Caco-2 (cell line): Measurements from ENCODE around the gene P2RX3. TPM values are rescaled to one million over a fixed set of nuclear protein-coding genes. Genes with fewer than 3 reads are reported as not detected.
A peak's percentile ranks its signal among the peaks of the same experiment; 100 is the strongest.

Source experiments
- BruUV-seq: library from RNA; stranded (reverse); fragments of 400-500 nt; replicated peaks from 2 replicates; lab custom pipeline; 2021; lab: Mats Ljungman, UMichigan
- CTCF ChIA-PET: fragments of 300-600 bp; sonication (Branson Sonifier 250); formaldehyde crosslinking; loops from one replicate; lab custom pipeline; 2022; ENCODE audit warnings: antibody characterized with exemption; lab: Charles Lee
- POLR2A ChIA-PET: fragments of 300-600 bp; sonication (Branson Sonifier 250); formaldehyde crosslinking; loops from one replicate; lab custom pipeline; 2022; ENCODE audit warnings: antibody characterized with exemption; lab: Charles Lee
- DNase-seq, 2 experiments: peaks; one replicate each; pipeline versions ENCODE4 v3.0.0 to v3.0.0-alpha.2; 2020 to 2022
- H3K27me3 ChIP-seq: replicated peaks from 2 replicates; pipeline ENCODE4 v1.6.0; 2011; ENCODE audit warnings: low read length; ENCODE audit not compliant: control insufficient read depth, insufficient read depth
- H3K36me3 ChIP-seq: 2 replicates; pipeline ENCODE4 v1.5.1; 2011; ENCODE audit warnings: low read length; ENCODE audit not compliant: control insufficient read depth, insufficient read depth
- H3K4me1 ChIP-seq: fragments of 250-450 bp; sonication (Bioruptor Pico); 2 replicates; pipeline ENCODE4 v1.5.1; 2020; ENCODE audit warnings: mild to moderate bottlenecking
- H3K4me3 ChIP-seq: 2 replicates; pipeline ENCODE4 v1.5.1; 2011; ENCODE audit warnings: low read depth, mild to moderate bottlenecking, control low read depth, low read length
- H3K9me3 ChIP-seq: fragments of 250-450 bp; sonication (Bioruptor Pico); 2 replicates; pipeline ENCODE4 v1.5.1; 2020; ENCODE audit warnings: mild to moderate bottlenecking, moderate library complexity
- H3K27ac Mint-ChIP-seq: one replicate; pipeline ENCODE4 v1.8.0; 2022; ENCODE audit warnings: mixed read lengths; ENCODE audit not compliant: unreplicated experiment
- H3K27me3 Mint-ChIP-seq: one replicate; pipeline ENCODE4 v1.8.0; 2022; ENCODE audit warnings: mixed read lengths; ENCODE audit not compliant: insufficient read depth, unreplicated experiment
- H3K36me3 Mint-ChIP-seq: one replicate; pipeline ENCODE4 v1.8.0; 2022; ENCODE audit warnings: mild to moderate bottlenecking, mixed read lengths; ENCODE audit not compliant: insufficient read depth, unreplicated experiment
- H3K4me1 Mint-ChIP-seq: one replicate; pipeline ENCODE4 v1.8.0; 2022; ENCODE audit warnings: low read depth, mixed read lengths; ENCODE audit not compliant: unreplicated experiment
- H3K4me3 Mint-ChIP-seq: one replicate; pipeline ENCODE4 v1.8.0; 2022; ENCODE audit warnings: mild to moderate bottlenecking, moderate library complexity, mixed read lengths; ENCODE audit not compliant: unreplicated experiment
- H3K9me3 Mint-ChIP-seq: one replicate; pipeline ENCODE4 v1.8.0; 2022; ENCODE audit warnings: mixed read lengths; ENCODE audit not compliant: unreplicated experiment
- CTCF ChIP-seq, 2 experiments: fragments of 200-600 bp in 1 of 2; IDR thresholded peaks; 1 replicate in 1 of 2; 2 replicates in 1 of 2; pipeline versions ENCODE4 v1.5.1 to v1.8.0; 2011 to 2022; ENCODE audit warnings: antibody characterized with exemption in 1 of 2, control low read depth in 1 of 2, inconsistent platforms in 1 of 2, low read depth in 1 of 2, low read length in 1 of 2, mild to moderate bottlenecking in 1 of 2, moderate library complexity in 1 of 2; ENCODE audit not compliant: insufficient read depth in 1 of 2, severe bottlenecking in 1 of 2, unreplicated experiment in 1 of 2
- intact Hi-C: fragments of 100-400 bp; cut with micrococcal nuclease; formaldehyde crosslinking; loops from one replicate; pipeline ENCODE4 v1.10.0; 2022; ENCODE audit not compliant: unreplicated experiment
- total RNA-seq: library from RNA; stranded (reverse); gene quantifications from 2 replicates; pipeline ENCODE4 v1.2.3, GENCODE V29; 2022

P2RX3 gene
- total RNA-seq, 1 experiment from 2014 or later, result not detected

GRCh38 chr11:57324886-57325734 is 13.0 kb upstream of the P2RX3 start, which contains the start of gene TNKS1BP1:
Gene TNKS1BP1, minus strand, starts transcription at chr11:57324952. Its CDS starts 3,067 bp downstream, at chr11:57321885.
- peaks cover 52% of the 10 kb centered on the region for H3K4me1 ChIP-seq
- BruUV-seq, result TSS peak; percentile 92
- Mint-ChIP-seq H3K4me3 (peak within 1 kb of the TSS; percentile 88), H3K27me3 (no peaks in the 10 kb centered on the region), H3K4me1 (peaks cover 57% of the 10 kb centered on the region), H3K27ac (peak within 1 kb of the TSS; percentile 95), H3K9me3 (no peaks in the 10 kb centered on the region), H3K36me3 (peaks cover 74% of the 10 kb centered on the region)
- TF ChIP-seq CTCF (IDR thresholded peaks at IDR 0.05; ENCODE audit: insufficient read depth in 1 of 2, low read depth in 1 of 2, low read length in 1 of 2, severe bottlenecking in 1 of 2, unreplicated experiment in 1 of 2), result no peak
- H3K36me3 ChIP-seq, result peaks cover 3% of the 10 kb centered on the region
- no peaks in the 10 kb centered on the region for H3K9me3 ChIP-seq
- H3K4me3 ChIP-seq, result peak within 1 kb of the TSS; percentile 79
- intact Hi-C loops, result loop anchor here (1.0 to 2.0 kb wide), 3 partner anchors 10 to 36 kb away; partner anchors contain the start of gene SSRP1
- CTCF ChIA-PET, result interaction anchor here (0.8 to 2.3 kb wide), 6 partner anchors 10 to 76 kb away, joined by 3 to 13 read pairs (median 6); partner anchors contain the start of genes P2RX3 and SSRP1
- H3K27me3 ChIP-seq, result no peaks in the 10 kb centered on the region
- POLR2A ChIA-PET, result interaction anchor here (0.5 to 2.2 kb wide), 7 partner anchors 9 to 168 kb away, joined by 3 to 31 read pairs (median 5); partner anchors contain the start of gene SSRP1
- peak; percentile 98 to 99 for DNase-seq

GRCh38 chr11:57325735-57326048 is 12.5 kb upstream of the P2RX3 start:
- no TSS peak for BruUV-seq
- no peaks in the 10 kb centered on the region for H3K27me3 Mint-ChIP-seq
- H3K4me1 Mint-ChIP-seq, result peaks cover 55% of the 10 kb centered on the region
- POLR2A ChIA-PET, result interaction anchor here (0.5 to 2.2 kb wide), 6 partner anchors 8 to 168 kb away, joined by 3 to 31 read pairs (median 4); partner anchors contain the start of gene SSRP1
- no peaks in the 10 kb centered on the region for H3K9me3 Mint-ChIP-seq
- Histone ChIP-seq H3K4me3 (peak overlapping the region; percentile 79), H3K4me1 (peaks cover 50% of the 10 kb centered on the region), H3K36me3 (peaks cover 4% of the 10 kb centered on the region), H3K27me3 (no peaks in the 10 kb centered on the region), H3K9me3 (no peaks in the 10 kb centered on the region)
- peak overlapping the region; percentile 88 for H3K4me3 Mint-ChIP-seq
- H3K36me3 Mint-ChIP-seq, result peaks cover 77% of the 10 kb centered on the region
- H3K27ac Mint-ChIP-seq, result peak overlapping the region; percentile 95
- DNase-seq, result no peak
- intact Hi-C loops, result loop anchor here (1.0 to 2.0 kb wide), 3 partner anchors 10 to 37 kb away; partner anchors contain the start of gene SSRP1
- CTCF ChIA-PET, result interaction anchor here (1.2 to 2.3 kb wide), 4 partner anchors 10 to 76 kb away, joined by 3 to 13 read pairs (median 8); partner anchors contain the start of gene SSRP1
- TF ChIP-seq CTCF (IDR thresholded peaks at IDR 0.05; ENCODE audit: insufficient read depth in 1 of 2, low read depth in 1 of 2, low read length in 1 of 2, severe bottlenecking in 1 of 2, unreplicated experiment in 1 of 2), result no peak

GRCh38 chr11:57327721-57328120 is 10.4 kb upstream of the P2RX3 start:
- ChIA-PET CTCF (no interaction called here), POLR2A (no interaction called here)
- no TSS peak for BruUV-seq

More at GRCh38 chr11:57327721-57328120, 10.4 kb upstream of the P2RX3 start:
- no peaks in the 10 kb centered on the region for H3K9me3 Mint-ChIP-seq
- Histone ChIP-seq H3K36me3 (peaks cover 5% of the 10 kb centered on the region), H3K4me1 (peaks cover 30% of the 10 kb centered on the region), H3K9me3 (no peaks in the 10 kb centered on the region), H3K27me3 (no peaks in the 10 kb centered on the region), H3K4me3 (no peak overlapping the region)
- H3K27me3 Mint-ChIP-seq, result no peaks in the 10 kb centered on the region
- peaks cover 36% of the 10 kb centered on the region for H3K4me1 Mint-ChIP-seq
- TF ChIP-seq CTCF (IDR thresholded peaks at IDR 0.05; ENCODE audit: insufficient read depth in 1 of 2, low read depth in 1 of 2, low read length in 1 of 2, severe bottlenecking in 1 of 2, unreplicated experiment in 1 of 2), result no peak
- peaks cover 85% of the 10 kb centered on the region for H3K36me3 Mint-ChIP-seq
- intact Hi-C loops, result no loop called here
- peak overlapping the region; percentile 3 for H3K27ac Mint-ChIP-seq
- no peak overlapping the region for H3K4me3 Mint-ChIP-seq
- no peak for DNase-seq
